Sigmoid colon (tissue), 4 donors: ENCODE measurements around the gene BCL11B.

ENCODE experiments used
- EP300 ChIP-seq, 4 donors: sonication (generic); formaldehyde crosslinking; IDR thresholded peaks; one replicate each; pipeline ENCODE4 v1.6.1; 2017; ENCODE audit warnings: antibody characterized with exemption in 4 of 4
- POLR2A ChIP-seq, 2 donors: fragments of 450-650 bp; IDR thresholded peaks; one replicate each; pipeline ENCODE4 v1.6.1; 2016; ENCODE audit warnings: antibody characterized with exemption in 2 of 2, mild to moderate bottlenecking in 2 of 2, moderate library complexity in 2 of 2

DNA sequence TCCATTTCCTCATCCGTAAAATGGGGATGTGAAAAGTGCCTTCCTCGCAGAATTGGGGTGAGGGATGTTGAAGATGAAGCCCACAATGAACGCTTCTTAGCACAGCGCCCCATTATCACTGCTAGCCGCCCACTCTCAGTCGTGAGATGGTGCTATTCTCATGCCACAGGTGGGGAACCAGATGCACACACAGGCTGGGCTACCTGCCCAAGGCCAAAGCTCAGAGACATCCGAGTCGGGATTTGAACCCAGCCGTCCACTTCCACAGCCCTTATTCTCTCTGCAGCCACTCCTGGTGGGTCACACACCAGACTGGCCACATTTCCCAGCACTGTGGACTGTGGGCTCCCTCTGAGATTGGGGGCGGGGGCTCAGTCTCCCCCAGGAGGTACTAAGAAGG, 55.8 kb downstream of the BCL11B start:
- TF ChIP-seq POLR2A (IDR thresholded peaks at IDR 0.05) (no peak), EP300 (IDR thresholded peaks at IDR 0.05) (no peak)
